ENCODE data around the gene STPG4.

STPG4 gene

DNA sequence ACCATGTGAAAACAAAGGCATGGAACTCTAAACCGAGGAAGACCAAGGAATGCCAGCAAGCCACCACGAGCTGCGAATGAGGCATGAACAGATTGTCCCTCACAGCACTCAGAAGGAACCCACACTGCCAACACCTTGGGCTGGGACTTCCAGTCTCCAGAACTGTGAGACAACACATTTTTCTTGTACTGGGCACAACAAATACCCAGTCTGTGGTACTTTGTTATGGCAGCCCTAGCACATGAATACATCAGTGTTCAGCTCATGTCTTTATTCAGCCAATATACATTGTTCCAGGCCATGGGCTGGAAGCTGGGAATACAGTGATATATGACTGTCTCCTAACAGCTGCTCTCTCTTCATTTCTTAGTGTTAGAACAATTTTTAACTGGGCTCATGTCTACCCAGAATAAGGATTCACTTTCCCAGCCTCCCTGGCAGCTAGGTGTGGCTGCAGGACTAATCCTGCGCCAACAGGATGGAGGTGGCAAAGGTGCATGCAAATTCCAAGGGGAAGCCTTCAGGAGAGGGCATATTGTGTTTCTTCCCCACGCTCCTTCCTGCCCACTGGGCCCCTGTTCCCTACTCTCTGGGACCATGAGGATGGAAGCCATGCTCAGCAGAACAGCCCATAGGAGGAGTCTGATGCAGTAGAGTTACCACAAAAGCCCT lies 59.6 kb downstream of the STPG4 start:
- no peak for TF ChIP-seq PAX5 (IDR thresholded peaks at IDR 0.05; ENCODE audit: insufficient read depth, low read length, severe bottlenecking)
- no peak for TF ChIP-seq POU2F2 (IDR thresholded peaks at IDR 0.05; ENCODE audit: low read depth, low read length)
- TF ChIP-seq POLR2A (IDR thresholded peaks at IDR 0.05; ENCODE audit: low read depth, low read length), result no peak
- no peak for TF ChIP-seq TAF1 (IDR thresholded peaks at IDR 0.05; ENCODE audit: low read depth, low read length)
- no peak for TF ChIP-seq SPI1 (IDR thresholded peaks at IDR 0.05; ENCODE audit: low read depth, low read length)
- no peak for TF ChIP-seq POLR2AphosphoS5 (IDR thresholded peaks at IDR 0.05; ENCODE audit: low read depth, low read length)
- DNase-seq (ENCODE audit: insufficient read length, low spot score) (no peak), FAIRE-seq (no peak)

DNA sequence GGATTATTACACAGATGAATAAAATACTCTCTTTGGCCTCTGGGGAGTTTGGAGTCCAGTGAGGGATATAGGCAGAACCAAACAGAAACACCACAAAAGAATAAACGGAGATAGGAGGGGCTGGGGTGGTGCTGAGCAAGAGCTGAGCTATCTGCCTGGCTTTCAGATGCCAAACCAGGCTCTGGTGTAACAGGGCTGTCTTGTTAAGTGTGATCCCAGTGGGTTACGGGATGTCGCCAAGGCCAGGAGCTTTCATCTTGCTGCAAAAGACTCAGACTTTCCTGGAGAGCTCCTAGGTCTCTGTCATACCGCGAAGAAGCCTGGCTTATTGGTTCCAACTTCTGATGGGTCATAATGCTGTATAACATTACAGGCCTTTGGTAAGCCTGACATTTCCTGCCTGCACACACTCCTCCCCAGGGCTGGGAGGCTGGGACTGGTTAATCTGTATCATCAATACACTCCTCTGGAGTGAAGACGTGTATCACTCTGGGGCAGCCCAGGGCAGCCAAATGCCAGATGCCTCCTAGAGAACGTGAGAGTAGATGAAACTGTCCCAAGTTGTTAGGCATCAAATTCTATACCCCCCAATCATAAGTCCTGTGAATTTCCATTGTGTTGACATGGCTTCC lies 60.5 kb downstream of the STPG4 start:
- no peak for TF ChIP-seq TAF1 (IDR thresholded peaks at IDR 0.05; ENCODE audit: low read depth, low read length)
- no peak for TF ChIP-seq PAX5 (IDR thresholded peaks at IDR 0.05; ENCODE audit: insufficient read depth, low read length, severe bottlenecking)
- TF ChIP-seq POU2F2 (IDR thresholded peaks at IDR 0.05; ENCODE audit: low read depth, low read length), result no peak
- no peak for TF ChIP-seq SPI1 (IDR thresholded peaks at IDR 0.05; ENCODE audit: low read depth, low read length)
- TF ChIP-seq POLR2AphosphoS5 (IDR thresholded peaks at IDR 0.05; ENCODE audit: low read depth, low read length), result no peak
- TF ChIP-seq POLR2A (IDR thresholded peaks at IDR 0.05; ENCODE audit: low read depth, low read length), result no peak
- DNase-seq (ENCODE audit: insufficient read length, low spot score), result no peak
- no peak for FAIRE-seq

DNA sequence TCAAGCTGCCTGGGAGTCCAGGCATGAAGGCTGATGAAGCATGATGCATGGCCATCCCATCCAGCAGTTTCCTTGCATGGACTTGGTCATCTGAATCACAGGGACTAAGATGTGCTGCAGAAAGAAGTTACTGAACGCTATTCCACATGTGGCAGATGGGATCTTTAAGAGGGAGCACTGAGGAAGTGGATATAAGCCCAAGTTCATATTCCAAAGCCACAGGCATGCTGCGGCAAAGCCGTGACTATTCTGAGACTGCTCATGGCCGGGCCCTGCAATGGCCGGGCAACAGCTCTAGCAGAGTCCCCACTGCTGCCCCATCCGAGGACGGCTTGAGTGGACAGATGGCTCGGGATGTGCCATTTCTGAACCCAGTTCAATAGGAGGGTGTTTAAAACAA lies 61.5 kb downstream of the STPG4 start:
- no peak for FAIRE-seq

GRCh38 chr2:47092465-47092864 lies 62.6 kb downstream of the STPG4 start:
- FAIRE-seq (no peak), DNase-seq (ENCODE audit: insufficient read length, low spot score) (no peak)

More for the DNA sequence above, 61.5 kb downstream of the STPG4 start:
- DNase-seq (ENCODE audit: insufficient read length, low spot score), result no peak
- TF ChIP-seq TAF1 (IDR thresholded peaks at IDR 0.05; ENCODE audit: low read depth, low read length) (no peak), POU2F2 (IDR thresholded peaks at IDR 0.05; ENCODE audit: low read depth, low read length) (no peak), PAX5 (IDR thresholded peaks at IDR 0.05; ENCODE audit: insufficient read depth, low read length, severe bottlenecking) (no peak), SPI1 (IDR thresholded peaks at IDR 0.05; ENCODE audit: low read depth, low read length) (no peak), POLR2A (IDR thresholded peaks at IDR 0.05; ENCODE audit: low read depth, low read length) (no peak), POLR2AphosphoS5 (IDR thresholded peaks at IDR 0.05; ENCODE audit: low read depth, low read length) (no peak)

GRCh38 chr2:47091118-47091517 lies 64.0 kb downstream of the STPG4 start:
- no peak for FAIRE-seq
- no peak for DNase-seq (ENCODE audit: insufficient read length, low spot score)
- TF ChIP-seq POLR2AphosphoS5 (IDR thresholded peaks at IDR 0.05; ENCODE audit: low read depth, low read length) (no peak), SPI1 (IDR thresholded peaks at IDR 0.05; ENCODE audit: low read depth, low read length) (no peak), PAX5 (IDR thresholded peaks at IDR 0.05; ENCODE audit: insufficient read depth, low read length, severe bottlenecking) (no peak), POLR2A (IDR thresholded peaks at IDR 0.05; ENCODE audit: low read depth, low read length) (no peak), TAF1 (IDR thresholded peaks at IDR 0.05; ENCODE audit: low read depth, low read length) (no peak)

More at GRCh38 chr2:47092465-47092864, 62.6 kb downstream of the STPG4 start:
- TF ChIP-seq POLR2A (IDR thresholded peaks at IDR 0.05; ENCODE audit: low read depth, low read length) (no peak), PAX5 (IDR thresholded peaks at IDR 0.05; ENCODE audit: insufficient read depth, low read length, severe bottlenecking) (no peak), POU2F2 (IDR thresholded peaks at IDR 0.05; ENCODE audit: low read depth, low read length) (no peak), TAF1 (IDR thresholded peaks at IDR 0.05; ENCODE audit: low read depth, low read length) (no peak), SPI1 (IDR thresholded peaks at IDR 0.05; ENCODE audit: low read depth, low read length) (no peak), POLR2AphosphoS5 (IDR thresholded peaks at IDR 0.05; ENCODE audit: low read depth, low read length) (no peak)

- no peak for FAIRE-seq
Observed at GRCh38 chr2:47089083-47089464, 66.0 kb downstream of the STPG4 start.

GRCh38 chr2:47088371-47089082 lies 66.6 kb downstream of the STPG4 start:
- FAIRE-seq (no peak), DNase-seq (ENCODE audit: insufficient read length, low spot score) (no peak)
- TF ChIP-seq TAF1 (IDR thresholded peaks at IDR 0.05; ENCODE audit: low read depth, low read length) (no peak), SPI1 (IDR thresholded peaks at IDR 0.05; ENCODE audit: low read depth, low read length) (no peak), POLR2AphosphoS5 (IDR thresholded peaks at IDR 0.05; ENCODE audit: low read depth, low read length) (no peak), POLR2A (IDR thresholded peaks at IDR 0.05; ENCODE audit: low read depth, low read length) (no peak), POU2F2 (IDR thresholded peaks at IDR 0.05; ENCODE audit: low read depth, low read length) (no peak), PAX5 (IDR thresholded peaks at IDR 0.05; ENCODE audit: insufficient read depth, low read length, severe bottlenecking) (no peak)

More at GRCh38 chr2:47089083-47089464, 66.0 kb downstream of the STPG4 start:
- TF ChIP-seq POLR2A (IDR thresholded peaks at IDR 0.05; ENCODE audit: low read depth, low read length), result no peak
- no peak for TF ChIP-seq SPI1 (IDR thresholded peaks at IDR 0.05; ENCODE audit: low read depth, low read length)
- TF ChIP-seq POU2F2 (IDR thresholded peaks at IDR 0.05; ENCODE audit: low read depth, low read length), result no peak
- TF ChIP-seq TAF1 (IDR thresholded peaks at IDR 0.05; ENCODE audit: low read depth, low read length), result no peak
- TF ChIP-seq PAX5 (IDR thresholded peaks at IDR 0.05; ENCODE audit: insufficient read depth, low read length, severe bottlenecking), result no peak
- no peak for TF ChIP-seq POLR2AphosphoS5 (IDR thresholded peaks at IDR 0.05; ENCODE audit: low read depth, low read length)
- no peak for DNase-seq (ENCODE audit: insufficient read length, low spot score)

DNA sequence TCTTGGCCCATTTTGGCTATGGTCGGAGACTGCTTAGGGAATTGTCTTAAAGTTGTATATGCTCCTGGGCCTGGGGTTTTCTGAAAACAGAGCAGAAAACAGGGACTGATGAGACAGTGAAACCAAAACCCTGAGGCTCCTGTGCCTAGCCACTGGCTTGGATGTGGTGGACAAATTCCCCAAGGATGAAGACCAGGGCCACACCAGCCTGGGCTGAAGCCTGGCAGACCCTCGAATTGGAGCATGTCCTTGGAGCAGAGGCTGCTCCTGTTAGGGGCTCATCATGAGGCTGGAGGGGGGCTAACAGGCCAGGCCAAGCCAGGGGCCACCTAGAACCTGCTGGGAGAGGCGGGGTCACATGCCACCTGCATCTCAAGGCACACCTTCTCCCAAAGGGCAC lies 68.1 kb downstream of the STPG4 start:
- DNase-seq (ENCODE audit: insufficient read length, low spot score) (no peak), FAIRE-seq (no peak)
- TF ChIP-seq POLR2AphosphoS5 (IDR thresholded peaks at IDR 0.05; ENCODE audit: low read depth, low read length) (no peak), POLR2A (IDR thresholded peaks at IDR 0.05; ENCODE audit: low read depth, low read length) (no peak), PAX5 (IDR thresholded peaks at IDR 0.05; ENCODE audit: insufficient read depth, low read length, severe bottlenecking) (no peak), SPI1 (IDR thresholded peaks at IDR 0.05; ENCODE audit: low read depth, low read length) (no peak), TAF1 (IDR thresholded peaks at IDR 0.05; ENCODE audit: low read depth, low read length) (no peak), POU2F2 (IDR thresholded peaks at IDR 0.05; ENCODE audit: low read depth, low read length) (no peak)

DNA sequence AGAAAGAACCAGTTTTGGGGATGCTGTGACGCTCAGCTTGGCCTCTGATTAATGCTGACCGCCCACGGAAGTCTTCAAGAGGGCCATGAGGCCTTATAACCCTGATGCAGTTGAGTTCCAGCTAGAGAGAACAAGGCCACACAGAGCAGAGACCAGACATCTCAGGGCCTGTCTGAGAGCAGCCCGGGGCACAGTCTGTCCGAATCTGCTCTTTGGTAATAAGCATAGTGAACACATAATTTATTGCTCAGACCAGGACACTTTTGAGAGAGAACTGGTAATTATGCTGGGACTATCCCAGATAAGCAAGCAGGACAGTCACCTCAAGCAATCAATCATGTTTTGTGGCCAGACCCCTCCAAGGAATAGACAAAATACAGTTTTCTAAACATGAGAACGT lies 68.5 kb downstream of the STPG4 start:
- TF ChIP-seq POU2F2 (IDR thresholded peaks at IDR 0.05; ENCODE audit: low read depth, low read length) (no peak), TAF1 (IDR thresholded peaks at IDR 0.05; ENCODE audit: low read depth, low read length) (no peak), PAX5 (IDR thresholded peaks at IDR 0.05; ENCODE audit: insufficient read depth, low read length, severe bottlenecking) (no peak), POLR2A (IDR thresholded peaks at IDR 0.05; ENCODE audit: low read depth, low read length) (no peak), POLR2AphosphoS5 (IDR thresholded peaks at IDR 0.05; ENCODE audit: low read depth, low read length) (no peak), SPI1 (IDR thresholded peaks at IDR 0.05; ENCODE audit: low read depth, low read length) (no peak)
- DNase-seq (ENCODE audit: insufficient read length, low spot score) (no peak), FAIRE-seq (no peak)

All from GM12891 (cell line).